NCI-H446 treated with DMSO at 0.1 percent for 48 hours (cell line): Measurements from ENCODE around the gene AMMECR1L.
"Not testable (repeated sequence)": the region's sequence is repeated elsewhere in the genome, so short reads cannot be mapped to it uniquely, and the experiment has no call there.

Experiments used
- DNase-seq: peaks from one replicate; lab custom pipeline; 2025; lab: John Stamatoyannopoulos, UW

Gene AMMECR1L

DNA sequence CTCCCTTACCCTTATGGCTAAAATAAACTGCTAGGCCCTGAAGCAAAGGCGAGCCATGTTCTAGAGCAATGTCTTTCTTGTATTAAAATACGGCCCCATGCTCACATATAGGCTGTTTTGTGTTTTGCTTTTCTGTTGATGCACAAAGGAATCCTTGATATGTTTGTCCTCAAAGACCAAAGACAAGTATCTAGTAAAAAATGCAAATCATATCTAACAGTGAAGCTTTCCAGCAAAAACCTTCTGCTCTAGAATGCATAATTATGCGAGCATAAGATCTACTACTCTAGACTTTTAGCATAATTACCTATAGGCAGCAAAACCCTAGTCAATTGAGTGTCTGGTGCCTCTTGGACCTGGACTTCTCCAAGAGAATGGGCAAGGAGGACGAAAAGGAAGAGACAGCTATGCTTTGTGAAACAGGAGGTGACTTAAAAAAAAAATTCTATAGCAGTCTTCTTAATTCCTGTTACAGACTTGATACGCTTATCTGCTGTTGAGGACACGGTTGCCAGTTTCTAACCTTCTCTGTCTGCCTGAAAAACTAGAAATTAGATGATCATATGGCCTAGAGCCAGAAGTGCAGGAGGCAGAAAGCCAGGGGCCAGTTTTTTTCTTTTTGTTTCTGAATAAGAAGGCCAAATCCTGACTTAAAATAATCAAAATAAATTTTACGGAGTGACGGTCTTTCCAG is 1.5 kb upstream of the AMMECR1L start:
- DNase-seq, result no peak

DNA sequence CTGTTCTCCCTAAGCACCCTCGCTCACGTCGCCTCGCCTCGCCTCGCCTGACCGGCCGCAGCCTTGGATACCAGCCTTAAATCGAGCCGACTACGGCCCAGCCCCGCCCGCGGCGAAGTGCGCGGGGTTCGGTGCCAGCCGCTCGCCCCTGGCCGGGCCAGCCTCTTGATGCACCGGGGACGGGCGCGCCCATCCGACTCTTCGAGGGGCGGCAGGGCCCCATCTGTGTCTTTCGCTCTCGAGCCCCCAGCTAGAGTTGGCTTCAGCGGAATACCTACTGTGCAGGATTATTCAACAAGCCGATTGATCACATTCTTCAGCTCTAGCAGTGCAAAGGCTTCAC is 808 bp upstream of the AMMECR1L start:
- not testable (repeated sequence) for DNase-seq

DNA sequence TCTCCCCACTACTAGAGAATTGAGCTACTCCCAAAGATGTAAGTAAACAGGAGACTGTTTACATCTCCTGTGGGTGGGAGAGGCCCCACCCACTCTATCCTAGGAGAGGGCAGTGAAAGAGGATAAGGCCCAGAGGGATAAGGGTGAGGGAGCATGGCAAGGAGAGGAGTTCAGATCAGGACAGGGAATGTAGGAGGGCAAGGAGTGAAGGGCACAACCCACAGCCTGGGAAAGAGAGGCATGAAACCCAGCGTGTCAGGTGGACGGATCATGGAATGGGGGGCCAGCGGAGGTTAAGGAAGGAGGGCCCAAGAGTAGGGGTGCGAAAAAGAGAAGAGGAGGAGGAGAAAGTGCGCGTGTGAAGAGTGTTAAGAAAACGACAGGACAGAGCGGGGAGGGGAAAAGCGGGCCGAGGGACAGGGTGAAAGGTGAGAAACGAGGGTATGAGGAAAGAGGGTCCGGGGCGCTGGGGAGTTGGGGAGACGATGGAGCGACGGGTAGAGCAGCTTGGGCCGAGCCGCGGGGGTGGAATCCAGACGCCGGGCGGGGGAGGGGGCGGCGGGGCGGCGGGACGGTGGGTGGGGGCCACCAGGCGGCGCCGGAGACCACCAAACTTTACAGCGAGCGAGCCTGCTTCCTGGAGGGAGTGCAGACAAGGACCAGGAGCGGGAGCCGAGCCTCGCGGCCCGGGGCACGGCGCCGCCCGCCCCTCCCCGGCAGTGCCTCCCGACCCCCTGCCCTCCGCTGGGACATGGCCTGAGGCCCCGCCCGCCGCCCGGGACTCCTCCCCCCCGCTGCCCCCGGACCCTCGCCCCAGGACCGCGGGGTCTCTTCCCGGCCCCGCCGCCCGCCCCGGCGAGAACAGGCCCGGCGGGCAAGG is 655 bp downstream of the AMMECR1L start:
- not testable (repeated sequence) for DNase-seq

DNA sequence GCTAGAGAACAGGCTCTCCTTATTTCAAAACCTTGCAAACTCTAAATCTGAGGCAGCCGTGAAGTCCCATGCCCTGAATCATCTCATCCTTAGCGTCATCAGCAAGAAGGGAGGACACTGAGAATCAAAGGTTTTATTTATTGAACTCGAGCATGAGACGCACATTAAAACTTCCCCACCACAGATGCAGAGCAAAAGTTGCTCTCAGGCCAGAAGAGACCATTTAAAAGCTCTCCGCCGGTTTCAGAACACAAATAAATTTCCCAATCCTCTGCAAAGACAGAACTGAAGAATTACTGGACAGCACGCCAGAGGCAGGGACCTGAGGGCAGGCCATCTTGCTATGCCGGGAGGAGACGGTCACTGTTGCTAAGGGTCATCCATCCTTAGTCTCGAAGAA is 1.3 kb downstream of the AMMECR1L start:
- DNase-seq, result no peak

DNA sequence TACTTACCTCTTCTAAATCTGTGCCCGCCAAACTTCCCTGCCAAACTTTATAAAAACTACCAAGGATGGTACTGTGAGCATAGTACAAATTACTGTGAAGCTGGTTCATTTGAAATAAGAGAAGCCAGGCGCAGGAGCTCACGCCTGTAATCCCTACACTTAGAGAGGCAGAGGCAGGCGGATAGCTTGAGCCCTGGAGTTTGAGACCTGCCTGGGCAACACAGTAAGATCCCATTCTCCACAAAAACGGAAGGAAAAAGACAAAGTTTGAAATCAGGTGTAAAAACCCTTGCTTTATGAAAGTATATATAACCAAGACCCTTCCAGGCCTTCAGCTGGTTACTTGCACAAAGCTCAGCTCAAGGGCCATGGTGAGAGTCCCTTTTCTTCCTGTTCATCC is 5.9 kb downstream of the AMMECR1L start:
- no peak for DNase-seq

DNA sequence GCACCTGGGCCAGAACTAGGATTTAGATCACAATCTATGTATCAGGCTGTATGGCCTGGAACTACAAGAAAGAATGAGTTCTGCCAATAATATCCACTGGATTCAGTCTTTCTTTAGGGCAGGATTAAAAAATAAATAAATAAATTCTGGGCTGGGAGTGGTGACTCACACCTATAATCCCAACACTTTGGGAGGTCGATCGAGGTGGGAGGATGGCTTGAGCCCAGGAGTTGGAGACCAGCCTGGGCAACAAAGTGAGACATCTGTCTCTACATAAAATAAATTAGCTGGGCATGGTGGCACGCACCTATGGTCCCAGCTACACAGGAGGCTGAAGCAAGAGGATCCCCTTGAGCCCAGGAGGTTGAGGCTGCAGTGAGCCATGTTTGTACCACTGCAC is 8.1 kb downstream of the AMMECR1L start:
- no peak for DNase-seq

DNA sequence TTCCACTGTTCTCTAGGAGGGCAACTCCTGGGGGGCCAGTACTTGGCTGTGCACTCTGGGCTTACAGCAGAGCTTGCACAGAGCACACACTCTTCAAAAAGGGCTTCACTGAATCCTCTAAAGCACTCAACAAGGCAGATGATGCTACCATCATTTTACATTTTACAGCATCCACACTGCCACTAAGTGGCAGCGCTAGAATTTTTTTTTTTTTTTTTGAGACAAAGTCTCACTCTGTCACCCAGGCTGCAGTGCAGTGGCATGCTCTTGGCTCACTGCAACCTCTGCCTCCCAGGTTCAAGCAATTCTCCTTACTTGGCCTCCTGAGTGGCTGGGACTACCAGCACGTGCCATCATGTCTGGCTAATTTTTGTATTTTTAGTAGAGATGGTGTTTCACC is 8.6 kb downstream of the AMMECR1L start:
- no peak for DNase-seq

DNA sequence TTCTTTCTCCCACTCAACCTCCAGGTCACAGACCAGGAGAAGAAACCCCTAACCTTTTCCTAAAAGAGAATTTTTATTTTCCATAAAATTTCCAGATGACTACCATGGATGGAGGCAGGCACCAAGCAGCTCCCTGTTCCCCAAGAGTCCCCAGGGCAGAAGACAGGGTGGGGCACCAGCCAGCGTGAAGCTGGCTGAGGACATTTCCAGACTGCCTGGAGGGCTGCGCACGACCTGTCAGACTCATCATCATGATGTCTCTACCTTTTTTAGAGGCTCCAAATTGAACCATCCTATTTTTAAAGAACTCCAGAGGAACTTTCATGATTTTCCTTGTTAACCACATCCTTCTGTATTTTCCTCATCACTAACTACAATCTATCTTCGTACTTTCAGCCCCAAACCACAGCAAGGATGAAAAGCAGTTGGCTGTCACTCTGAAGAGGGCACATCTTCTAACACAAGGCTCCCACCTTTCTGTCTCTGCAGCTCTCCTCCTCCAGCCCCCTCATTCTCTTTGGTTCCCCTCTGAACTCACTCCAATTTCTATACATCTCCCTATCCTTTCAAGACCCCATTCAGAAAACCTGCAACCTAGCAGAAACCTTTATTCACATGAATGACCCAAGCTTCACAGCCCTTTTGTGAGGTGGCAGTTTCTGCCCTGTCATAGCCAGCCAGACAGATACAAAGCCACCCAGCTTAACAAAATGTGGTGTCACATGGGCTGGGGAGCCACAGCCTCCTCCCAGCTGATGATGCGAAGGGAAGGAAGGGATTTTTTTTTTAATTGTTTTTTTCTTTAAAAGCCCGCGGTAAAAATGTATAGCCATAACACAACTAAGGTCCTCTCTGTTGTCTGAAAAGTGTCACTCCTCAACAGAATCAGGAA is 11.1 kb downstream of the AMMECR1L start:
- no peak for DNase-seq

DNA sequence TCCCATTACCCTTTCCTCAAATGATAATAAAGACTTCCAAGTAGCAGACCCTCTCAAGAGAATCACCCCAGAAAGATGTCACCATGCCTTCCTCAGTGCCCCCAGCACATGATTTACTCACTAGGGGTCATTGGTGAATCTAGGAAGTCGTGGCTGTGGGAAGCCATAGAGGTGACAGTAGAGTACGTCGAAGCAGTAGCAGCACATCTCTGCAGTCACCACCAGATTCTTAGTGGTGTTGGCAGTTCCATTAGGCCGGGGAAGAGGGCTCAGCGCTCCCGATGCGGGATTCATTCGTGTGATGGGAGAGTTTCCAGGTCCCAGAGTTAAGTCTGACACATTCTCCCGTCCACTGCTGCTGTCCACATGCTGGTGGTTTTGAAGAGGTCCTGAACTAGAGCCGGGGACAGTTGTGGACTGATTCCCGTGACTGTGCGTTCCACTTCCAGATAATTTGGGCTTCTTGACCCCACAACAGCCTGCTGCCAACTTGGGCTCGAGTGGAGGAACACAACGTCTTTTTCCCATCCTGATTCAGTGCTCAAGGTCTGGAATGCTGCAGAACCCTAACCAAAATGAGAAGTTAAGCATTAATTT is 12.0 kb downstream of the AMMECR1L start:
- no peak for DNase-seq

DNA sequence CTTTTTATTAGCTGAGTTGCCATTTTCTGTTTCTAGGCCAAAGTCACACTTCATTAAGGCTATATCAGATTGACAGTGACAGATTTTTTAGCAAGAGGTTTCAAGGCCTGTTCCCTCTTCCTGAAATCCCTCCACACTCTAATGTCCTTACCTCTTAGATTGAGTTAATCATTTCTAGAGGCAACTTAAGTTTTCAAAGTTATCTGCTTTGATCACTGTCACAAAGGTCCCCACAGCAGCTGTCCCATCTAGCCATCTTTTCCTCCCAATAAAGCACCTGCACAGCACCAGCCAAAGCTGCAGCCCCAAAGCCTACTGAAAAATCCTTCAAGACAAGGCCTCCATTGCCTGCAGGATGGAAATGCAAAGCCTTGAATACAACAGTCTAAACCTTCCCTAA is 13.4 kb downstream of the AMMECR1L start:
- DNase-seq, result no peak

DNA sequence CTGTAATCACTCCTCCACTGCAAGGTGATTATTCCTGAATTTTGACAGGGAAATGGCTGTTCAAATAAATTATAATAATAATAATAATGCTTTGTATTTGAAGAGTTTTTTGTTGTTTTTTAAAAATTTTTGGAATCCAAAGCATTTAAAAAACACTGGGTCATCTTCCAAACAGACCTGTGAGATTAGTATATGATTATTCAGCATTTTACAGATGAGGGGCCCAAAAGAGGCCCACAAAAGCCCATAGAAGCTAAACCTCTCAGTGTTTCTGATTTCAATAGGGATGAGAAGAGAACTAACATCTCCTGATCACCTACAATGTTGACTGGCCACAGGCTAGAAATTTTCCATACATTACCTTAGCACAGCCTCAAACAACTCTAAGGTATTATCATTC is 19.8 kb downstream of the AMMECR1L start:
- no peak for DNase-seq

DNA sequence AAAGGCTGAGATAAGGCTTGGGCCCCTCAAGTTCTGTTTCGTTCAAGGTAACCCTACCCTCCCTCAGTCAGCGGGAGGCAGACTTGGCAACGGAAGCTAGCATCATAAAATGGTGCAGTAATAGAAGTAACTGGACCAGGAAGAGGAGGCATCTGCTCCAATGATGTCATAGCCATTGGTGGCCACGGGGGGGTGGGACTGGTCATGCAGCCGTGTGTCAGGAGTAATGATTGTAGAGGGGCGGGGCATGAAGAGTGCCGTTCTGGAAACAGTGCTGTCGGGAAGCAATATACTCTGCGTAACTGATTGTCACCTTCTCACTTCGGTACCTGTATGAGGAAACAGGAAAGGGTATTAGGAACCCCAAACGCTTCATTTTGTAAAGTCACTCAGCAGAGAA is 20.9 kb downstream of the AMMECR1L start:
- no peak for DNase-seq

DNA sequence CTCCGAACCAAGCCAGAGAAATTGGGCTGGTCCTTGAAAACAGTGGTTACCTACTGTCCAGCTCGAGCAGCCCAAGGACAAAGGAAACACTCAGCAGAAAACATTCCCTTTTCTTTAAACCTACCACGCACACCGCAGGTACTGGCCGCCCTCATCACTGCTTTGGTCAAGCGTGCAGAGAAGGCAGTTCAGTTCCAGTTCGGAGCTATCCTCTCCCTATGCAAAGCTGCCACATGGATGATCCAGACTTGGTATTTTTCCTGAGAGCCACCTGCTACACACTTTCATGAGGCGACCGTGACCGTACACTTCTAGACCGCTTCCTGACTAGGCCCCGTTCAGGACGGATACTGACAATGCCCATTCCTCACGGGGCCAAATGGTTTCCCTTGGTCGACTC is 23.5 kb downstream of the AMMECR1L start:
- no peak for DNase-seq

DNA sequence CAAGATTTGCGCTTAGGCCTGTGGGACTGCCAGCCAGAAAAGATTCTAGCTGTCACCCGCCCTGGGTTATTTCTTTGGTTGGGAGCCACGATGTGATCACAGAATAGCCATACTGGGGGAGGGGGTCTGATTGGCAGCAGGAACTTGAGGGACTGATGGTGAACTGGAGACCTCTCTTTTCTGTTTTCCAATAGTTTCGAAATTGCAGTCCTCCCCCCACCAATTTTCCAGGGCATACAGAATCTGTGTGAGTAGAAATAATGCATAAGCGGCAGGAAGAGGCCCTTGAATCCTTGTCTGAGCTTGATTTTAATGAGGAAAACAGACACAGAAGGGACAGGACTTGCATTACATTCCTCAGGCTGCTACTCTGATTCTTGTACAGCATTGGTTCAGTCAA is 25.6 kb downstream of the AMMECR1L start:
- DNase-seq, result no peak

DNA sequence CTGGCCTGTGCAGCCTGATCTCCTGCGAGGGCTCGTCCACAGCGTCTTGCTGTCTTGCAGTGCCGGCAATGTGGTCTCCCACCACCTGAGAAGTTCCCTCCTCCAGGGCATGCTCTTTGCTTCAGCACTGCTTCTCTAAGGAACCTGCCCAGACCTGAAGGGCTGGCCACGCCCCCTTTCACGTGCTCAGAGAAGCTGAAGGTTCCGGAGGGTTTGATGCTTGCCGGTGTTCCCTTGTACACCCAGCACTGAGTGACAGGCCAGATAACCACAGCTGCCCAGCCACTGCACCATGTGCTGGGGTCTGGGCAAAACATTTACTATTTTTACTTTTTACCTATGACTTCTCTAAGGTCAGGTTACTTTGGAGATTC is 26.1 kb downstream of the AMMECR1L start:
- no peak for DNase-seq

DNA sequence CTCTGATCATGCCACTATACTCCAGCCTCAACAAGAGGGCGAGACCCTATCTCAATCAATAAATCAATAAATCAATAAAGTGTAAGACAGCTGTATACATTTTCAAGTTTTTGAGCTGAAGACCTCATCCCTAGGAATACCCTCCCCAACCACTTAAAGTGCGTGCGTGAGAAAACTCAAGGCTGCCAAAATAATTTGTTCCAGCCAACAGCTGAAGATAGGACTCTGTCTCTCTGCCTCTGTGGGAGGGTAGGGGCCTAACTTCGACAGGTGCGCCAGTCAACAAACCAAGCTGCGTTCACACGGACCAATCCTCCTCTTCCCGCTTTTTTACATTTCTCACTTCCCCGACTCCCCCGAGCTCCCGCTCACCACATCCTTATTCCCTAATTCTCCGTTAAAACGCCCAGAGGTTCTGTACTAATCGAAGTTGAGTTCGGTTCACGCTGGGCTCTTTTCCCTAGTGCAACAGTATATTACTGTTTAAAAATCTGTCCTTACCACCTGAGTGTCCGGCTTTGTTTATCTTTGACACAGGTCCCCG is 28.4 kb downstream of the AMMECR1L start:
- no peak for DNase-seq

DNA sequence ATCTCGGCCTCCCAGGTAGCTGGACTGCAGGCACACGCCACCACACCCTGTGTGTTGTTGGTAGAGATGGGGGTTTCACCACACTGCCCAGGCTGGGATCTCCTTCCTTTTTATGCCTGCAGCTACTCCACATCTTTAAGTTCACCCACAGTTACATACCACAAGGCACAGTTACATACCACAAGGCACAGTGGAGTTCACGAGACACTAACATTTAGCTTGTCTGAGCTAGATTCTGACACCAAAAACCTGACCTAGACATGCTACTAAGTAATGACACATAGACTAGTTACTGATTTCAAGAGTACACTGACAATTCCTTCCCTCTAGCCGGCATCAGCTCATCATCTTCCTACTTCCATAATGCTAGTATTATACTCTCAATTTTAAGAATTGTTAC is 32.1 kb downstream of the AMMECR1L start:
- DNase-seq, result no peak

DNA sequence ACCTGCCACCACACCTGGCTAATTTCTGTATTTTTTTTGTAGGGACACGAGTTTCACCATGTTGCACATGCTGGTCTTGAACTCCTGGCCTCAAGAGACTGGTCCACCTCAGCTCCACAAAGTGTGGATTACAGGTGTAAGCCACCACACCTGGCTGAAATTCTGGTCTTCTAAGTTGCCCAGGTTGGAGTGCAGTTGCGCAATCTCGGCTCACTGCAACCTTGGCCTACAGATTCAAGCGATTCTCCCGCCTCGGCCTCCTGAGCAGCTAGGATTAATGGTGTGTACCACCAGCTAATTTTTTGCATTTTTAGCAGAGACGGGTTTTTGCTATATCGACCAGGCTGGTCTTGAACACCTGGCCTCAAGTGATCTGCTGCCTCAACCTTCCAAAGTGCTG is 33.4 kb downstream of the AMMECR1L start:
- no peak for DNase-seq

DNA sequence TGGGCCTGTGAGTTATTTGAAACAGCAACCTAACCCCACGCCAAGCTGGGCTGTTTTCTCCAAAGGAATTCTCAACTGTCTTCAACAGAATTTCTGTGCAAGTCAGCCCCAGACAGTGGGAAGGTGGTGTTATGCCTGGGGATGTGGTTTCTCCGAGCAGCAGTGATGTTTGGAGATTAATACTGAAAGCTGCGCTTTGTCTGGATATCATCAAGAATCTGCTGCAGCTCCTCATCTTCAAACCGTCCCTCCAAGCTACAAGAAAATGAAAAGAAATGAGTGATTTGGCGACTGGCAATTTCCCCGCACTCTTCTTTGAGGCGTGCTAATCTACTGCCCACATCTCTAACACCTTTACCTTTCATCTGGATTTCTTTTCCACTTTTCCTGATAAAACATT is 37.8 kb downstream of the AMMECR1L start:
- no peak for DNase-seq

DNA sequence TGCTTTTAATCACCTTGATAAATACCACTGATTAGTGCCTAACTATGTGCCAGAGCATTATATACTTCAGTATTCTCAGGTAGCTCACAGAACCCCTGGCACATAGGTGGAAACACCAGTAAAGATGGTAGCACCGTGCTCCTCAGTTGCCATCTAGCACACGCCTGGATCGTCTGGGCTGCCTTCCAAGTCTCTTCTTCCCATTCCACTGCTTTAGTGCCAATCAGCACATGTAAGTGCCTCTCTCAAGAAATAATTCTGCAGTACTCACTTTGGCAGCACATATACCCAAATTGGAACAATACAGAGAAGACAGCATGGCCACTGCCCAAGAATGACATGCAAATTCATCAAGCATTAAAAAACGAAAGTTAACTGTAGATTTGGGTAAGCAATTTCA is 40.8 kb downstream of the AMMECR1L start:
- DNase-seq, result no peak

DNA sequence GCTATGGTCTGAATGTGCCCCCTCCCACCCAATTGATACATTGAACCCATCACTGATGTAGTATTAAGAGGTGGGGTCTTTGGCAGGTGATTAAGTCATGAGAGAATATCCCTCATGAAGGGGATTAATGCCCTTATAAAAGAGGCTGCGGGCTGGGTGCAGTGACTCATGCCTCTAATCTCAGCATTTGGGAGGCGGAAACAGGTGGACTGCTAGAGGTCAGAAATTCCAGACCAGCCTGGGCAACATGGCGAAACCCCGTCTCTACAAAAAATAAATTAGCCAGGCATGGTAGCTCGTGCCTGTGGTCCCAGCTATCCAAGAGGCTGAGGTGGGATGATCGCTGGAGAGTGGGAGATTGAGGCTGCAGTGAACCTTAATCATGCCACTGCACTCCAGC is 42.1 kb downstream of the AMMECR1L start:
- DNase-seq, result no peak
